Measurements from ENCODE around the gene SPON1.

GRCh38 chr11:14242187-14242586 lies 279.7 kb downstream of the SPON1 start:
- TF ChIP-seq EZH2 (IDR thresholded peaks at IDR 0.05) (no peak), POLR2AphosphoS5 (IDR thresholded peaks at IDR 0.05; ENCODE audit: borderline replicate concordance, low read depth, low read length) (no peak), FOXP2 (optimal IDR thresholded peaks at IDR 0.05; ENCODE audit: control extremely low read depth, extremely low read length, insufficient read depth) (no peak)

Data from SK-N-MC (cell line).